Activated effector memory CD4-positive, alpha-beta T cell treated with anti-CD3 and anti-CD28 coated beads, Interleukin-2, amount 50 U/mL, for 16 hours (primary cell): ENCODE data around the gene TGOLN2.

ENCODE experiments used
- DNase-seq: peaks from one replicate; pipeline ENCODE4 v3.0.0-alpha.2; 2020

TGOLN2 gene

DNA sequence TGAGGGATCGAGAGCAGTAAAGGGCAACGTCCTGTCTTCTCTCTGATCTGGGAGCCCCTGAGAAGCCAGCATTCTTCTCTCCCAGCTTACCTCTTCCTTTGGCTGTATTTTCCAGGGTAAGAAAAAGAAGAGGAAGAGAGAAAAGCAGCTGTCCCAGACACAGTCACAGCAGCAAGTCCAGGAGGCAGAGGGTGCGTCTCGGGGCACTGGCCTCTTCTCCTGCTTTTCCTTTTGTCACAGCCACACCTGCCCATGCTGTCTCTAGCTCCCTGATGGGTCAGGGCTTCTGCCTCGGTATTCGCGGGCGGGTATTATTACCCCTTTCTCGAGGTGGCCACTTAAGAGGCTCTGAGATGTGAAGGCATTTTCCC, 20.3 kb downstream of the TGOLN2 start:
- DNase-seq, result no peak

GRCh38 chr2:85303780-85304531, 23.8 kb downstream of the TGOLN2 start:
- no peak for DNase-seq

- no peak for DNase-seq
These were observed 25.7 kb downstream of the TGOLN2 start for GRCh38 chr2:85302121-85302520.

- DNase-seq, result no peak
These were observed 36.3 kb downstream of the TGOLN2 start for GRCh38 chr2:85291425-85292023.

DNA sequence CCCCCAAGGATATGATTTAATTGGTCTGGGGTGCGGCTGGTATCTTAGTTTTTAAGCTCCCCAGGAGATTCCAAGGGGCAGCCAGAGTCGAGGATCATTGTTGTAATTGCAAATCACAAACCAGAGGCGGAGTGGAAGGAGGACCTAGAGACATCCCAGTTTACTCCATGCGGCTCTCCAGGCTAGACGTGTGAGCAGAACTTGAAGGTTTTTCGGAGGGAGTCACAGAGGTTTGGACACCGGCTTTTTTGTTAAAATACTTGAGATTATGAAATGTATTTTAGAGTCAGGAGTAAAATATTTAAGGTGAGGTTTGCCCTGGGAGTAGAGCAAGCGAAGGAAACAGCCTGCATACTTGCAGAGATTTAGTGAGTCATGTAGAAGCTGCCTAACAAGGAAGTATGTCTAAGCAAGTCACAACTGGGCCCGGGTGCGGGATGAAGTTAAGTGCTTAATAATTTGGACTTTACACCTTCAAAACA, 39.5 kb downstream of the TGOLN2 start:
- DNase-seq, result no peak

GRCh38 chr2:85287721-85288120, 40.1 kb downstream of the TGOLN2 start:
- no peak for DNase-seq

GRCh38 chr2:85286918-85287317, 40.9 kb downstream of the TGOLN2 start:
- DNase-seq, result no peak

DNA sequence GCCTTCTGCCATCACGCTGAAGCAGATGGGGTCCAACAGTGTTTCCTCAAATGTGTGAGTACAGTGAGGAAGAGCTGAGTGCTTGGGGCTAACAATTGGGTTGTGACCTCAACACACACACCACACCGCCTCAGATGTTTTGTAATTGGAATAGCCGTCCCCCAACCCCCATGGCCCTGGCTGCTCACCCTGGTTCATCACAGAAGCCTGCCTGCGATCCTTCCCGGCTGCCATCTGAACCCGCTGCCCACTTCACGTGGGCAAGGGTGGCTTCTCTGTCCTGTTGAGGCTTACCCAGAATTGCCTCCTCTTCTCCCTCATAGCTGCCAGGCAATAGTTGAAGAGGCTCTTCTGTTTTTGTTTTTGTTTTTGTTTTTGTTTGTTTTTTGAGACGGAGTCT, 44.1 kb downstream of the TGOLN2 start:
- DNase-seq, result no peak

GRCh38 chr2:85282914-85283313, 44.9 kb downstream of the TGOLN2 start:
- no peak for DNase-seq

- no peak for DNase-seq
These were observed 46.2 kb downstream of the TGOLN2 start for GRCh38 chr2:85281553-85281952.

- no peak for DNase-seq
These were observed 49.4 kb downstream of the TGOLN2 start for GRCh38 chr2:85278361-85278760.

- peak; percentile 48 for DNase-seq
These were observed 50.2 kb downstream of the TGOLN2 start for GRCh38 chr2:85277416-85278158.

GRCh38 chr2:85276571-85277118, 51.1 kb downstream of the TGOLN2 start:
- DNase-seq, result no peak

GRCh38 chr2:85275984-85276540, 51.7 kb downstream of the TGOLN2 start:
- peak; percentile 19 for DNase-seq

- no peak for DNase-seq
These were observed 53.8 kb downstream of the TGOLN2 start for GRCh38 chr2:85273738-85274731.

DNA sequence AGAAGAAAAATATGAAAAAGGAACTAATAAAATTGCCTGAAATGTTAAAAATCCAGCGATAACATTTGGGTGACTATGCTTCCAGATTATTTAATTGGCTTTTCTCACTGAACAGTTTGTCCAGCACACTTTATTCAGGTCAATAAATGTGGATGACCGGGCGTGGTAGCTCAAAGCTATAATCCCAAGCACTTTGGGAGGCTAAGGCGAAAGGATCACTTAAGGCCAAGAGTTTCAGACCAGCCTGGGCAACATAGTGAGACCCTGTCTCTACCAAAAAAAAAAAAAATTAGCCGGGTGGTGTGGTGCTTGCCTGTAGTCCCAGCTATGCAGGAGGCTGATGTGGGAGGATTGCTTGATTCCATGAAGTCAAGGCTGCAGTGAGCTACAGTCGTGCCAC, 55.4 kb downstream of the TGOLN2 start:
- DNase-seq, result no peak

- DNase-seq, result no peak
These were observed 57.8 kb downstream of the TGOLN2 start for GRCh38 chr2:85269959-85270358.
